Common myeloid progenitor, CD34-positive (primary cell): ENCODE data around the gene BBS12.
"Not testable (repeated sequence)": the region's sequence is repeated elsewhere in the genome, so short reads cannot be mapped to it uniquely, and the experiment has no call there.

Experiments used
- CTCF ChIA-PET: fragments of 350-600 bp; sonication (Branson Sonifier 250); formaldehyde crosslinking; loops from one replicate; lab custom pipeline; 2021; ENCODE audit warnings: antibody characterized with exemption; lab: Charles Lee
- POLR2A ChIA-PET: fragments of 350-600 bp; sonication (Branson Sonifier 250); formaldehyde crosslinking; loops from one replicate; lab custom pipeline; 2021; ENCODE audit warnings: antibody characterized with exemption; lab: Charles Lee
- DNase-seq, 3 donors: peaks; one replicate each; pipeline versions ENCODE4 v3.0.0 to v3.0.0-alpha.2; 2013
- H3K27ac ChIP-seq, 2 experiments: 1 replicate in 1 of 2; 2 replicates in 1 of 2; pipeline ENCODE4 v1.7.0; 2013; ENCODE audit warnings: inconsistent platforms in 2 of 2, low read length in 2 of 2, mild to moderate bottlenecking in 2 of 2, low read depth in 1 of 2, moderate library complexity in 1 of 2; ENCODE audit not compliant: severe bottlenecking in 2 of 2, insufficient read depth in 1 of 2, poor library complexity in 1 of 2
- H3K27me3 ChIP-seq, 5 experiments: replicated peaks in 2 of 5; 1 replicate in 3 of 5; 2 replicates in 2 of 5; pipeline versions ENCODE4 v1.6.1 to v1.7.0; 2013; ENCODE audit warnings: low read length in 4 of 5, mild to moderate bottlenecking in 2 of 5, moderate library complexity in 2 of 5, inconsistent platforms in 1 of 5; ENCODE audit not compliant: insufficient read depth in 5 of 5, control insufficient read depth in 4 of 5
- H3K36me3 ChIP-seq, 4 experiments: 1 replicate in 2 of 4; 2 replicates in 2 of 4; pipeline versions ENCODE4 v1.6.1 to v1.7.0; 2013; ENCODE audit warnings: low read length in 3 of 4, control low read depth in 1 of 4, mild to moderate bottlenecking in 1 of 4; ENCODE audit not compliant: control insufficient read depth in 4 of 4, insufficient read depth in 4 of 4
- H3K4me1 ChIP-seq, 4 experiments: 1 replicate in 3 of 4; 2 replicates in 1 of 4; pipeline versions ENCODE4 v1.6.1 to v1.7.1; 2013; ENCODE audit warnings: low read length in 3 of 4, mild to moderate bottlenecking in 3 of 4, control low read depth in 1 of 4, inconsistent platforms in 1 of 4, moderate library complexity in 1 of 4; ENCODE audit not compliant: control insufficient read depth in 4 of 4, insufficient read depth in 4 of 4; ENCODE audit errors: control extremely low read depth in 1 of 4
- H3K4me3 ChIP-seq, 7 experiments: 1 replicate in 4 of 7; 2 replicates in 3 of 7; pipeline versions ENCODE4 v1.5.1 to v1.7.0; 2013; ENCODE audit warnings: mild to moderate bottlenecking in 7 of 7, low read length in 6 of 7, moderate library complexity in 6 of 7, inconsistent platforms in 2 of 7, low read depth in 2 of 7, control low read depth in 1 of 7; ENCODE audit not compliant: insufficient read depth in 4 of 7, control insufficient read depth in 1 of 7; ENCODE audit errors: extremely low read depth in 1 of 7
- H3K9me3 ChIP-seq, 5 experiments: 1 replicate in 4 of 5; 2 replicates in 1 of 5; pipeline versions ENCODE4 v1.6.1 to v1.7.1; 2013; ENCODE audit warnings: low read length in 4 of 5, mild to moderate bottlenecking in 2 of 5, inconsistent platforms in 1 of 5, low read depth in 1 of 5, moderate library complexity in 1 of 5; ENCODE audit not compliant: control insufficient read depth in 4 of 5, insufficient read depth in 2 of 5; ENCODE audit errors: control extremely low read depth in 1 of 5
- WGBS: methylation state at CpG from one replicate; pipeline ENCODE4 v1.1.5; 2013; ENCODE audit not compliant: insufficient coverage; 5-methylcytosine and 5-hydroxymethylcytosine counted together

The BBS12 gene

GRCh38 chr4:122781486-122781885 is 49.0 kb downstream of the BBS12 start:
- no peak for DNase-seq
- H3K27ac ChIP-seq = no peak overlapping the region
- ChIA-PET CTCF (no interaction called here), POLR2A (no interaction called here)
- H3K27me3 ChIP-seq = no peaks in the 10 kb centered on the region
- peaks cover 0 to 7% (median 6%) of the 10 kb centered on the region in 4 experiments for H3K4me1 ChIP-seq
- H3K9me3 ChIP-seq = no peaks in the 10 kb centered on the region
- 95% methylated on average over 2 of the region's 2 CpGs for WGBS
- no peak overlapping the region for H3K4me3 ChIP-seq
- H3K36me3 ChIP-seq = no peaks in the 10 kb centered on the region

DNA sequence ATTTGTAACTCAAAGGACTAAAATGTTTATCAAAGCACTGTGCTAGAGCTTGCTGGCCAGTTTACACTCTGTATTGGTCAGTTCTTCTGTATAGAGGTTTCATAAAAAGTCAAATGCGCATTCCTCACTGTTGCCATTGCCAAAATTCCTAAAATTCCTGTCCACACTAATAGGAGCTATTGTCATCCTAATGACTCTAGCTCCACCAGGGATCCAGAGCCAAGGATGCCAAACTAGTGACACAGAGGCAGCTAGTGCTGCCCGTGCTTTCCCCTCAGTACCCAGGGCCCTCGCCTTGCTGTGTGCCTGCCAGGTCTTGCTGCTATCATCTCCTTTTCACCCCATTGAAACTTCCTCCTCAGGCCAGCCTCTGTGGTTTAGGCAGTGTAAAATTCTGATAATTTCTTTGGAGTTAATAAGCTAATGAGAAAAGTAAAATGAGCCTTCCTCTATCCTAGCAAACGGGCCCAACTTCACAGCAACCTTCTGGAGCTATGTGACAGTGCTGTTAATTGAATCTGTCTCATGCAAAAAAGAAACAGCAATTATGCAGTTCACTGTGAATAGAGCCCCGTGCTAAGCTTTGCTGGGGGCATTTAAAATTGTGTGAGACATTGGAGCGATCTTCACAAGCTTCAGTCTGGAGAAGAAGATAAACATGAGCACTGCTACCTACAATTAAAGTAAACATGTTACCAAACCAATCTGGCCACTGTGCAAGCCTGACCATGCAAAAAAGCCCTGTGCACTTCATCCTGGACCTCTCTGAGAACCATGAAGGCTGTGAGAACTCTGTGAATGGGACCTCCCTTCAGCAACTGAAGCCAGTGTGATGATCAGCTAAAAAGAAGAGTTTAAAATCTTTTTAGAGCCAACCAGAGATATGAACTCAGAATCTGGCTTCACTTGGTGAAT is 51.1 kb downstream of the BBS12 start:
- ChIA-PET POLR2A (no interaction called here), CTCF (interaction anchor here (1.3 kb wide), 1 partner anchor 131 kb away, joined by 4 read pairs; no protein-coding TSS in a partner anchor)
- Histone ChIP-seq H3K4me3 (no peak overlapping the region), H3K9me3 (peaks cover 0 to 3% (median 0%) of the 10 kb centered on the region in 5 experiments), H3K27me3 (no peaks in the 10 kb centered on the region), H3K4me1 (peaks cover 0 to 7% (median 6%) of the 10 kb centered on the region in 4 experiments), H3K36me3 (no peaks in the 10 kb centered on the region), H3K27ac (no peak overlapping the region)
- WGBS = 61% methylated on average over 5 of the region's 6 CpGs
- peak; percentile 12 to 56 (median 37) for DNase-seq

- Histone ChIP-seq H3K4me1 (peaks cover 0 to 7% (median 6%) of the 10 kb centered on the region in 4 experiments), H3K27me3 (no peaks in the 10 kb centered on the region), H3K9me3 (peaks cover 0 to 3% (median 0%) of the 10 kb centered on the region in 5 experiments), H3K4me3 (no peak overlapping the region), H3K36me3 (no peaks in the 10 kb centered on the region), H3K27ac (no peak overlapping the region)
- WGBS = no CpG with 5 or more reads among the region's 1 CpG
- DNase-seq = no peak
- CTCF ChIA-PET = no interaction called here
- POLR2A ChIA-PET = interaction anchor here (0.5 kb wide), 1 partner anchor 558 kb away, joined by 4 read pairs; no protein-coding TSS in a partner anchor
Measured at GRCh38 chr4:122784261-122784660, 51.8 kb downstream of the BBS12 start.

GRCh38 chr4:122785099-122785498 is 52.6 kb downstream of the BBS12 start:
- no peak for DNase-seq
- H3K4me1 ChIP-seq = peaks cover 0 to 7% (median 6%) of the 10 kb centered on the region in 4 experiments
- ChIA-PET CTCF (no interaction called here), POLR2A (no interaction called here)
- H3K27ac ChIP-seq = no peak overlapping the region
- no peak overlapping the region for H3K4me3 ChIP-seq
- 100% methylated on average over 2 of the region's 2 CpGs for WGBS
- H3K27me3 ChIP-seq = no peaks in the 10 kb centered on the region
- peaks cover 0 to 3% (median 0%) of the 10 kb centered on the region in 5 experiments for H3K9me3 ChIP-seq
- H3K36me3 ChIP-seq = no peaks in the 10 kb centered on the region

- H3K27ac ChIP-seq, POLR2A ChIA-PET, H3K9me3 ChIP-seq, H3K4me3 ChIP-seq, H3K4me1 ChIP-seq, H3K27me3 ChIP-seq, DNase-seq, CTCF ChIA-PET, H3K36me3 ChIP-seq: not testable (repeated sequence)
- WGBS = 87% methylated on average over 3 of the region's 4 CpGs
Measured at GRCh38 chr4:122786296-122786695, 53.8 kb downstream of the BBS12 start.

- H3K36me3 ChIP-seq, DNase-seq, H3K27me3 ChIP-seq, CTCF ChIA-PET, POLR2A ChIA-PET, H3K4me1 ChIP-seq, H3K9me3 ChIP-seq, H3K4me3 ChIP-seq, H3K27ac ChIP-seq: not testable (repeated sequence)
- no CpG with 5 or more reads among the region's 1 CpG for WGBS
Measured at GRCh38 chr4:122786920-122787319, 54.4 kb downstream of the BBS12 start.

GRCh38 chr4:122787940-122788339 is 55.4 kb downstream of the BBS12 start:
- 100% methylated on average over 1 of the region's 1 CpG for WGBS
- Histone ChIP-seq H3K27me3 (no peaks in the 10 kb centered on the region), H3K4me1 (peaks cover 0 to 7% (median 6%) of the 10 kb centered on the region in 4 experiments), H3K4me3 (no peak overlapping the region), H3K36me3 (no peaks in the 10 kb centered on the region), H3K9me3 (peaks cover 0 to 3% (median 0%) of the 10 kb centered on the region in 5 experiments), H3K27ac (no peak overlapping the region)
- no peak for DNase-seq
- POLR2A ChIA-PET = no interaction called here
- CTCF ChIA-PET = no interaction called here
